NCI-H1417 treated with DMSO at 0.1 percent for 48 hours (cell line): Measurements from ENCODE around the gene SIK3.

ENCODE experiments used
- DNase-seq: peaks from one replicate; lab custom pipeline; 2025; lab: John Stamatoyannopoulos, UW

The SIK3 gene

GRCh38 chr11:116895048-116895757 lies 203.0 kb downstream of the SIK3 start:
- no peak for DNase-seq

- no peak for DNase-seq
Observed at GRCh38 chr11:116893906-116894305, 204.3 kb downstream of the SIK3 start.

DNA sequence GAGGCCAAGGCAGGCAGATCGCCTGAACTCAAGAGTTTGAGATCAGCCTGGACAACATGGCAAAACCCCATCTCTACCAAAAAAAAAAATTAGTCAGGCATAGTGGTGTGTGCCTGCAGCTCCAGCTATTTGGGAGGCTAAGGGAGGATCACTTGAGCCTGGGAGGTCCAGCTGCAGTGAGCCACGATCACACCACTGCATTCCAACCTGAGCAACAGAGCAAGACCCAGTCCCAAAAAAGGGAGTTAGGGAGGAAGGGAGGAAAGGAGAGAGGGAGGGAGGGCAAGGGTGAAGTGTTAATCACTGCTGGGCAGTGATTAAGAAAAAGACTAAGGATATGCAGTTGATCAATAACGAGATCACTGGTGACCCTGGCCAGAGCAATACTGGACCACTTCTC lies 204.8 kb downstream of the SIK3 start:
- no peak for DNase-seq

DNA sequence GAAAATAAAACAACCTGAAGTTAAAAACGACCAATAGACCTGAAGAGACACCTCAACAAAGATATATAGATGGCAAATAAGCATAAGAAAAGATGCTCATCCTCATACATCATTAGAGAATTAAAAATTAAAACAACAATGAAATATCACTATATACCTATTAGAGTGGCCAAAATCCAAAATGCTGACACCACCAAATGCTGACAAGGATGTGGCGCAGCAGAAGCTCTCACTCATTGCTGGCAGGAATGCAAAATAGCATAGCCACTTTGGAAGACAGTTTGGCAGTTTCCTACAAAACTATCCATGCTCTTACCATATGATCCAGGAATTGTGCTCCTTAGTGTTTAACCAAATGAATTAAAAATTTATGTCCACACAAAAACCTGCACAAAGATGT lies 205.9 kb downstream of the SIK3 start:
- DNase-seq: no peak

- DNase-seq: no peak
Observed at GRCh38 chr11:116891746-116892145, 206.5 kb downstream of the SIK3 start.

GRCh38 chr11:116890607-116891006 lies 207.6 kb downstream of the SIK3 start:
- no peak for DNase-seq

DNA sequence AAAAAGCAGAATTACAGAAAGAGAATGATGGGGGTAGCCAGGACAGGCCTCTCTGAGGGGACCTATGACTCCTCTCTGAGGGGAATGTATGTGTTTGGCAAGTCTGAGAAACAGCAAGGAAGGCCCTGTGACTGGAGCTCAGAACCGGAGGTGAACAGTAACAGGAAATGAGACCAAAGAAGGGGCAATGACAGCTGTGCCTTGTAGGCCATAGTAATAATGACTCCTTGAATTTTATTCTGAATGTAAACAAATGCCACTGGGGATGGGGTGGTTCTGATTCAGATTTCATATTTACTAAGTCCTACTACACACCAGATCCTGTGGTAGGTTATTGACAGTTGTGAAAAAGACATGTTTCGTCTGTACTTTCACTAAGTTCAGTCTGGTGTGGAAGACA lies 208.0 kb downstream of the SIK3 start:
- DNase-seq: no peak

GRCh38 chr11:116888884-116889549 lies 209.2 kb downstream of the SIK3 start:
- no peak for DNase-seq

DNA sequence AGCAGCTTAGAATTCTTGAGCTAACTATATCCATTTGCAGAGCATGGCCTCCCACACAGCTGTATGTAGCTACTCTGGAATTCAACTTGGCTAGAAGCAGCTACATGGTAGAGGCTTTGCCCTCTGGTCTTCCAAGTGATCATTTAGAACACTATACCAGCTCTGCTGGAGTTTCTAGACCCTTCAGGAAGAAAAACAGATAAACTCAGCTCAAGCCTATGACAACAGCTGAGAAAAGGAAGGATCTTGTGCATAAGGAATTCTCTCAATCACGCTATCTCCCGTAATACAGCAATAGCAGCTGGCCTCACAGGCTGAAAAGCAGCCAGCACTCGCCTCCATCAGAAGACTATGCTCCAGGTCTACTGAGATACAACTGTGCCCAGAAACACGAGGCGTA lies 210.2 kb downstream of the SIK3 start:
- DNase-seq: no peak

GRCh38 chr11:116885951-116886655 lies 212.1 kb downstream of the SIK3 start:
- DNase-seq: no peak

DNA sequence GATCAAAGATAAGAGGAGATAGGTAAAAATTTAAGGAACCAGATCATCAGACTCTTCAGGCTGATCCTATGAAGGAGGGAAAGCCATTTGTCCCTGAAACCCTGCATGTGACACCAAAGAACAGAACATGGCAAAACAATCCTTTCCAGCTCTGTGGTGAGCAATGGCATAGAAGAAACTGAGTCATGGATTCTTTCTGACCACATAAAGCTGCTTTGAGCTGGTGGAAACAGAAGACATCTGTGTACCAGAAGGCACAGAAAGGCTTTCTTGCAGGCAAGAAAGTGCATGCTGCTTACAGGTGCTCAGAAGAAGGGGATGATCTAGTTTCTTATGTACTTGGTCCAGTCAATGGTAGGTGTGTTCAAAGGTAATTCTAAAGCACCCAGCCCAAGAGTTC lies 215.8 kb downstream of the SIK3 start:
- DNase-seq: no peak

GRCh38 chr11:116881143-116881542 lies 217.1 kb downstream of the SIK3 start:
- no peak for DNase-seq

DNA sequence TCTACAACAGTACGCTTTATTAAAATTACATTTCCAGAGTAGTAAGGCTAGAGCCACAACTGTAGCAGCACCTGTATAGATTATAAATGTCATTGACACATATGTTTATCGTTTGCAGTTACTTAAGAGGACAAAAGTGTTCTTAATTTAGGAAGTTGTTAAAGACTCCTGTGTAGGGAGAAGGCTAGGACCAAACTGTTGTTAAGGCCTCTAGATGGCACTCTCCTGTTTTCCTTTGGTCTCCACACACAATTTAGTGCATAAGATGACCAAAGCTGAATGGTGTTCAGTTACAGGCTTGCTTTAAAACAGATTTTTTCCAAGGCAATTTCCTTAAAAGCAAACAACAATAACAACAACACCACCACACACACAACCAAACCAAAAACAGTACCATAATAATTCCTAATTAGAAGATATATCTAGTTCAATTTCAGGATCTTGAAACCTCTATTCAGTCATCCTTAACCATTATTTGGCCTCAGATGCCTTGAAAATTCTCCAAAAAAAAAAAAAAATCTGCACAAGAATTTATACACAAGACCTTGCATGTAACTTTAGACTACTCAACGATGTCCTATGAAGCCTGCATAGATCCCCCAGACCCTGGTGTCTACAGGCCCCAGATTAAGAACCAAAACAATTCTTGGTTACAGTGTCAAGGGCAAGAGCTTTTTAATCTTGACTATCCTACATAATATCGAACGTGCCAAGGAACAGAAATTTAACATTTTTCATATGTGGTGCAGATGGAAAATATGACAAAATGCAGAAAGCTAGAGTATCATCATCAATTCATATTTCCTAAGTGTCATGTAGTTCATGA lies 218.2 kb downstream of the SIK3 start:
- DNase-seq: peak; percentile 3

DNA sequence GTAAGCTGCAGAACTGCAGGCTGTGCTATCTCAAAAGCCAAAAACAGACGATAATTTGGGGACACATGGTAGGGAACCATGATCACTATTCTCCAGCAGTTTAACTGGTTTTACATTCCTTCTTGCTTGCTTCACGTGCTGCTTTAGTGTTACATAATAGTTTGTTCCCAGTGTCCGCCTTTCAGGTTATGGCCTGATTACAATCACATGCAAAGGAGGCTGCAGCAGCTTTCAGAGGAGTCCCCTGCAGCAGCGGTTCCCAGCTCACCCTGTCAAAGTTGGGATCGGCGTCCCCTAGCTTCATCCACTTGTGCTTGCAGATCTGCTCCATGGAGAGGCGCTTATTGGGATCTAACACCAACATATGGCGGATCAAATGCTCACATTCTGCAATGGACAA lies 221.6 kb downstream of the SIK3 start:
- DNase-seq: no peak

DNA sequence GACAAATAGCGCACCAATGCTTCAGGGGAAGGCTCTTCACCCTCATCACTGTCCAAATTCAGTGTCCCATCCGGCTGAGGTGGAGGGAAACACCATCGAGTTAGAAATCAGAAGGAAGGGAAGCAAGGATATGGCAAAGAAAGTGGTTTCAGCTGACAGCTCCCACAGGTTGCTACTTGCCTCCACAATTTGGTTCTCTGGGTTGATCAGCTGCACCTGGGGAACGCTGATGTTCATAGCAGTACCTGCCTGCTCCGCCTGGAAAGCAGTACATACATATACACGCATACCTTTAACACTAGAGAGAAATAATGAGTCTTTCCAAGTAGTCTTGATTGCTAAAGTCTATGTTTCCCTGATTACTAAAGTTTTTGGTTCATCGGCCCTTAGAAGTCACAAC lies 223.0 kb downstream of the SIK3 start:
- no peak for DNase-seq

- no peak for DNase-seq
Observed at GRCh38 chr11:116874251-116874650, 224.0 kb downstream of the SIK3 start.

GRCh38 chr11:116873381-116873780 lies 224.8 kb downstream of the SIK3 start:
- no peak for DNase-seq

DNA sequence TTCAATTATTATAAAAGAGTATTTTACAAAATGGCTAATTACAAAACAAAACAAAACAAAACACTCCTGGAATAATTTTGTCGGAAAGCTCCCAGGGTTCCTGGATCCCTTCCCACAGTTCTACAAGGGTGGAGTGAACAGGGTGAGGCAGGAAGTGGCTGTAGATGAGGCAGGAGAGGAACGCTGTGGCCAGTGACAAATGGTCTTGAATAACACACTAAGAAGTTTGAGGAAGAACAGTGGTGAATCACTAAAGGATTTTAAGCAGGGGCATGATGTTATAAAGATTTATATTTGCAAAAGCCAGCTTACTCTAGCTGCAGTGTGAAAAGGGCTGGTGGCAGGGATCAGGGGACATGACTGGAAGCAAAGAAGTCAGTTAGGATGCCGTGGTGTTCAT lies 227.0 kb downstream of the SIK3 start:
- no peak for DNase-seq

- no peak for DNase-seq
Observed at GRCh38 chr11:116870054-116870453, 228.2 kb downstream of the SIK3 start.

DNA sequence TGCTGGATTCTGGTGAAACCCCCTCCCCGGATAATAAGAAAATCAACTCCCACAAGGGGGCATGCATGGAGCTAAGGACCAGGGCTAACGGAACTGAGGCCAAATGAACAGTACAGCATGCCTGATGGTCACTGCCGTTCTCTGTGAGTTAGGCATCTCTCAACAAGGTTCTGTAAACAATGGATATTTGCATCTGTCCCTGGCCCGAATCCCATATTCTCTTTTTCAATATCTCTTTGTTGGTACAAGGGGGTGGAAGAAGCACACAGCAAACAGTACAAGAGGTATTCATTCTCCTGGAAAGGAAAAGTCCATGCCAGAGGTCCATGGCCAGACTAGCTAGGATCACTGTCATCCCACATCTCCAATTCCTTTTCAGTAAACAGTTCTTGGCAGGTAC lies 228.6 kb downstream of the SIK3 start:
- no peak for DNase-seq

DNA sequence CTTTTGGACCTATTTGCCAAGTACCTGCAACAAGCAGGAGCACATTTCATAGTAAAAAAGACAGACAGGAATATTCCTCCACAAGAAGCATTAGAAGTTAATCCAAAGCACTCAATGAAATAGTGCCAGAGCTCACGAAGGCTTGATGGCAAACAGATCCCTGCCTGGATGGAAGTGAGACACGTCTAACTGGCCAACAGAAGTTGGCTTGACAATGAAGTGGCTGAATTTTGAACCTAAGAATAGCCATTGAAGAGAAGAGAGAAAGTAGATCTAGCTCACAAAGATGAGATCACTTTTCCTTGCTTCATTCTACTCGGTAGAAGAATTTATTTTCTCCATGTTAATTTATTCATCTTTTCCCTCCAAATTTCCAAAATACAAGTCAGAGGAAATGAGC lies 230.2 kb downstream of the SIK3 start:
- no peak for DNase-seq

DNA sequence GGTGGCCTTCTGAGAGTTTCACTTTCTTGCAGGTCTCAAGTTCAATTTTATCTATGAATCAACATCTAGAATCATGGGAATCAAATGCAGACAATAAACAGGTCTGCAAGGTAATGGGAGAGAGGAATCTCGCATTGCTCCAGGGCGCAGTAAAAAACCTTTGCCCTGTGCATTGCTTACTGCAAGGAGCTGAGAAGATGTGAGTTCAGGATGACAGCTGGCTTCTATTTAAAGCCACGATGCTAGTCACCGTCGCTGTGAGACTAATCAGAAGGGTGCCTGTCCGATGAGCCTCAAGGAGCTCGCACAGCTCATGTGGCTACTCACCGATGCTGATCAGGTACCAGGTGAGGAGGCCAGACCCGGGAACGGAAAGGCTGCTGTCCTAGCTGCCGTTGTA lies 230.6 kb downstream of the SIK3 start:
- no peak for DNase-seq
